GM19438 (cell line): ENCODE data around the gene LDHD.

Experiments used
- ATAC-seq: cut with Tn5 transposase; IDR thresholded peaks from one replicate; pipeline ENCODE4 v1.9.1; 2021; ENCODE audit warnings: low read depth; ENCODE audit not compliant: unreplicated experiment

The LDHD gene

GRCh38 chr16:75114946-75115825 lies 1.4 kb downstream of the LDHD start:
- no peak for ATAC-seq

GRCh38 chr16:75114179-75114945 lies 2.2 kb downstream of the LDHD start:
- no peak for ATAC-seq

- ATAC-seq, result no peak
These were observed 2.9 kb downstream of the LDHD start for GRCh38 chr16:75113541-75114121.

GRCh38 chr16:75112734-75113491 lies 3.7 kb downstream of the LDHD start:
- no peak for ATAC-seq

- no peak for ATAC-seq
These were observed 4.4 kb downstream of the LDHD start for GRCh38 chr16:75111961-75112733.

GRCh38 chr16:75111514-75111940 lies 5.1 kb downstream of the LDHD start:
- peak; percentile 3 for ATAC-seq

GRCh38 chr16:75110637-75111513 lies 5.7 kb downstream of the LDHD start:
- peak; percentile 68 for ATAC-seq

- no peak for ATAC-seq
These were observed 6.8 kb downstream of the LDHD start for GRCh38 chr16:75109732-75110243.

- ATAC-seq, result no peak
These were observed 7.5 kb downstream of the LDHD start for GRCh38 chr16:75108792-75109731.

GRCh38 chr16:75107505-75107904 lies 9.1 kb downstream of the LDHD start:
- no peak for ATAC-seq

- ATAC-seq, result no peak
These were observed 10.0 kb downstream of the LDHD start for GRCh38 chr16:75106351-75107274.

- no peak for ATAC-seq
These were observed 11.1 kb downstream of the LDHD start for GRCh38 chr16:75105306-75106061.

- ATAC-seq, result no peak
These were observed 11.7 kb downstream of the LDHD start for GRCh38 chr16:75104836-75105235.

- ATAC-seq, result no peak
These were observed 12.6 kb downstream of the LDHD start for GRCh38 chr16:75103994-75104393.

GRCh38 chr16:75102595-75102994 lies 14.0 kb downstream of the LDHD start:
- no peak for ATAC-seq

- no peak for ATAC-seq
These were observed 14.9 kb downstream of the LDHD start for GRCh38 chr16:75101635-75102034.
